ENCODE data around the gene FKBP4.

DNA sequence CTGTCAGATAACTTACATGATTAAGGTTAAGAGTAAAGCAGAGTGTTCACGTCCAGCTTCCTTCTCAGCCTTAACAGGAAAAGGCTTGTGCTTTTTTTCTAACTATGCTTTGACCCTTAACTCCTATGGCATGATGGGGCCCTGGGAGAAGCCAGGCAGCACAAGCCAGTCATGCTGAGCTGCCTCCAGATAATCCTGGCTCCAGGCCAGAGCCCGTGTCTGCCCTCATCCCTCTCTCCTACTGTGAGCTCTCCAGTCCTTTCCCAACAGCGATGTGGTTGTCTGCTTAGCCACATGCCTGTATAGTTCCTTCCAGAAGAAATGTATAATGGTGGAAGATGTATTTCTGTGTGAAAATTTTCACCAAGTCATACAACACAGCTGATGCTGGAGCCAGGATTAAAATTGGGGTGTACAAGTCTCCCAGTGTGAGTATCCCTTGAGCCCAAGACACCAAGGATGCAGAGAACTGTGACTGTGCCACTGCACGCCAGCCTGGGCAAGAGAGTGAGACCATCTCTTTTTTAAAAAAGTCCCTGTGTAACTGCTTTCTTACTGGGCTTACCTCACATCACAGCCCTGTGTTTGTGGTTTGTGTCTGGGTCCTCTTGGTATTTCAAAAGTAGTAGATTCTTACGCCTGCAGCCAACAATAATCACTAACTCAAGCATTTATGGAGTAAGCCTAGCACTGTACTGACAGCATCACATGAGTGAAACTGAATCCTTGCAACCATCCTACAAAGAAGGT, 9.8 kb downstream of the FKBP4 start:
- TF ChIP-seq POLR2A (IDR thresholded peaks at IDR 0.05) = no peak
- TF ChIP-seq, protein P1, sequence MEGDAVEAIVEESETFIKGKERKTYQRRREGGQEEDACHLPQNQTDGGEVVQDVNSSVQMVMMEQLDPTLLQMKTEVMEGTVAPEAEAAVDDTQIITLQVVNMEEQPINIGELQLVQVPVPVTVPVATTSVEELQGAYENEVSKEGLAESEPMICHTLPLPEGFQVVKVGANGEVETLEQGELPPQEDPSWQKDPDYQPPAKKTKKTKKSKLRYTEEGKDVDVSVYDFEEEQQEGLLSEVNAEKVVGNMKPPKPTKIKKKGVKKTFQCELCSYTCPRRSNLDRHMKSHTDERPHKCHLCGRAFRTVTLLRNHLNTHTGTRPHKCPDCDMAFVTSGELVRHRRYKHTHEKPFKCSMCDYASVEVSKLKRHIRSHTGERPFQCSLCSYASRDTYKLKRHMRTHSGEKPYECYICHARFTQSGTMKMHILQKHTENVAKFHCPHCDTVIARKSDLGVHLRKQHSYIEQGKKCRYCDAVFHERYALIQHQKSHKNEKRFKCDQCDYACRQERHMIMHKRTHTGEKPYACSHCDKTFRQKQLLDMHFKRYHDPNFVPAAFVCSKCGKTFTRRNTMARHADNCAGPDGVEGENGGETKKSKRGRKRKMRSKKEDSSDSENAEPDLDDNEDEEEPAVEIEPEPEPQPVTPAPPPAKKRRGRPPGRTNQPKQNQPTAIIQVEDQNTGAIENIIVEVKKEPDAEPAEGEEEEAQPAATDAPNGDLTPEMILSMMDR (IDR thresholded peaks at IDR 0.05) = no peak
